ENCODE results near the gene ITPR2. TPM values are rescaled to one million over a fixed set of nuclear protein-coding genes. Genes with fewer than 3 reads are reported as not detected.

ITPR2 gene
- total RNA-seq, 2 experiments from 2014 or later, result 33.5 to 34.6 TPM

- POLR2A ChIA-PET, result interaction anchor here (0.6 kb wide), 1 partner anchor 586 kb away, joined by 3 read pairs; no protein-coding TSS in a partner anchor
- Mint-ChIP-seq H3K4me1 (ENCODE audit: low read depth) (peaks cover 45% of the 10 kb centered on the region), H3K4me3 (no peak overlapping the region), H3K27ac (no peak overlapping the region), H3K9me3 (ENCODE audit: insufficient read depth) (no peaks in the 10 kb centered on the region), H3K36me3 (ENCODE audit: low read depth) (peaks cover 18% of the 10 kb centered on the region), H3K27me3 (ENCODE audit: low read depth) (no peaks in the 10 kb centered on the region)
- CTCF ChIA-PET, result interaction anchor here (1.5 kb wide), 1 partner anchor 23 kb away, joined by 3 read pairs; no protein-coding TSS in a partner anchor
- DNase-seq (no peak), ATAC-seq (no peak)
These were observed 491.5 kb downstream of the ITPR2 start for GRCh38 chr12:26341491-26341890.

- CTCF ChIA-PET, result no interaction called here
- H3K36me3 Mint-ChIP-seq (ENCODE audit: low read depth), result peaks cover 18% of the 10 kb centered on the region
These were observed 492.3 kb downstream of the ITPR2 start for GRCh38 chr12:26340649-26341048.

GRCh38 chr12:26339976-26340375 is 493.0 kb downstream of the ITPR2 start:
- no peak overlapping the region for H3K4me3 Mint-ChIP-seq

More at GRCh38 chr12:26340649-26341048, 492.3 kb downstream of the ITPR2 start:
- ATAC-seq (peak; percentile 27), DNase-seq (no peak)
- H3K27ac Mint-ChIP-seq, result peak overlapping the region; percentile 37
- H3K4me3 Mint-ChIP-seq, result no peak overlapping the region
- no peaks in the 10 kb centered on the region for H3K27me3 Mint-ChIP-seq (ENCODE audit: low read depth)
- POLR2A ChIA-PET, result no interaction called here
- H3K9me3 Mint-ChIP-seq (ENCODE audit: insufficient read depth), result no peaks in the 10 kb centered on the region
- peaks cover 36% of the 10 kb centered on the region for H3K4me1 Mint-ChIP-seq (ENCODE audit: low read depth)

GRCh38 chr12:26338586-26339572 is 494.1 kb downstream of the ITPR2 start:
- H3K36me3 Mint-ChIP-seq (ENCODE audit: low read depth), result peaks cover 18% of the 10 kb centered on the region
- ChIA-PET CTCF (no interaction called here), POLR2A (no interaction called here)
- no peak overlapping the region for H3K4me3 Mint-ChIP-seq
- ATAC-seq, result no peak
- H3K27ac Mint-ChIP-seq, result no peak overlapping the region
- no peaks in the 10 kb centered on the region for H3K9me3 Mint-ChIP-seq (ENCODE audit: insufficient read depth)
- no peaks in the 10 kb centered on the region for H3K27me3 Mint-ChIP-seq (ENCODE audit: low read depth)
- peaks cover 25% of the 10 kb centered on the region for H3K4me1 Mint-ChIP-seq (ENCODE audit: low read depth)
- no peak for DNase-seq

More at GRCh38 chr12:26339976-26340375, 493.0 kb downstream of the ITPR2 start:
- no peaks in the 10 kb centered on the region for H3K9me3 Mint-ChIP-seq (ENCODE audit: insufficient read depth)
- H3K27me3 Mint-ChIP-seq (ENCODE audit: low read depth), result no peaks in the 10 kb centered on the region
- no peak overlapping the region for H3K27ac Mint-ChIP-seq
- CTCF ChIA-PET, result no interaction called here
- H3K36me3 Mint-ChIP-seq (ENCODE audit: low read depth), result peaks cover 20% of the 10 kb centered on the region
- peaks cover 30% of the 10 kb centered on the region for H3K4me1 Mint-ChIP-seq (ENCODE audit: low read depth)
- no peak for DNase-seq
- POLR2A ChIA-PET, result no interaction called here
- ATAC-seq, result no peak

- ATAC-seq, result no peak
- Mint-ChIP-seq H3K36me3 (ENCODE audit: low read depth) (peaks cover 16% of the 10 kb centered on the region), H3K4me1 (ENCODE audit: low read depth) (peaks cover 8% of the 10 kb centered on the region), H3K27me3 (ENCODE audit: low read depth) (no peaks in the 10 kb centered on the region), H3K27ac (no peak overlapping the region), H3K4me3 (no peak overlapping the region), H3K9me3 (ENCODE audit: insufficient read depth) (no peaks in the 10 kb centered on the region)
- CTCF ChIA-PET, result interaction anchor here (0.6 kb wide), 1 partner anchor 160 kb away, joined by 3 read pairs; no protein-coding TSS in a partner anchor
- POLR2A ChIA-PET, result no interaction called here
- no peak for DNase-seq
These were observed 497.3 kb downstream of the ITPR2 start for GRCh38 chr12:26335651-26336050.

- POLR2A ChIA-PET, result no interaction called here
- H3K4me3 Mint-ChIP-seq, result no peak overlapping the region
- H3K9me3 Mint-ChIP-seq (ENCODE audit: insufficient read depth), result no peaks in the 10 kb centered on the region
These were observed 498.3 kb downstream of the ITPR2 start for GRCh38 chr12:26334621-26335124.

GRCh38 chr12:26331960-26332359 is 501.0 kb downstream of the ITPR2 start:
- no peaks in the 10 kb centered on the region for H3K4me1 Mint-ChIP-seq (ENCODE audit: low read depth)
- DNase-seq (no peak), ATAC-seq (no peak)
- no peak overlapping the region for H3K27ac Mint-ChIP-seq
- H3K9me3 Mint-ChIP-seq (ENCODE audit: insufficient read depth), result no peaks in the 10 kb centered on the region
- H3K36me3 Mint-ChIP-seq (ENCODE audit: low read depth), result peaks cover 3% of the 10 kb centered on the region
- H3K4me3 Mint-ChIP-seq, result no peak overlapping the region
- CTCF ChIA-PET, result interaction anchor here (1.0 kb wide), 1 partner anchor 15 kb away, joined by 3 read pairs; no protein-coding TSS in a partner anchor
- peaks cover 16% of the 10 kb centered on the region for H3K27me3 Mint-ChIP-seq (ENCODE audit: low read depth)
- POLR2A ChIA-PET, result no interaction called here

More at GRCh38 chr12:26334621-26335124, 498.3 kb downstream of the ITPR2 start:
- DNase-seq (no peak), ATAC-seq (no peak)
- CTCF ChIA-PET, result no interaction called here
- no peaks in the 10 kb centered on the region for H3K27me3 Mint-ChIP-seq (ENCODE audit: low read depth)
- no peak overlapping the region for H3K27ac Mint-ChIP-seq
- peaks cover 10% of the 10 kb centered on the region for H3K36me3 Mint-ChIP-seq (ENCODE audit: low read depth)
- H3K4me1 Mint-ChIP-seq (ENCODE audit: low read depth), result no peaks in the 10 kb centered on the region

GRCh38 chr12:26331136-26331535 is 501.9 kb downstream of the ITPR2 start:
- Mint-ChIP-seq H3K4me3 (no peak overlapping the region), H3K27ac (no peak overlapping the region), H3K4me1 (ENCODE audit: low read depth) (no peaks in the 10 kb centered on the region), H3K36me3 (ENCODE audit: low read depth) (peaks cover 1% of the 10 kb centered on the region), H3K27me3 (ENCODE audit: low read depth) (peaks cover 16% of the 10 kb centered on the region), H3K9me3 (ENCODE audit: insufficient read depth) (no peaks in the 10 kb centered on the region)
- ATAC-seq (no peak), DNase-seq (no peak)
- POLR2A ChIA-PET, result no interaction called here
- CTCF ChIA-PET, result no interaction called here

- peaks cover 17% of the 10 kb centered on the region for H3K27me3 Mint-ChIP-seq (ENCODE audit: low read depth)
These were observed 504.9 kb downstream of the ITPR2 start for GRCh38 chr12:26327975-26328644.

GRCh38 chr12:26323673-26324072 is 509.3 kb downstream of the ITPR2 start:
- no peaks in the 10 kb centered on the region for H3K4me1 Mint-ChIP-seq (ENCODE audit: low read depth)
- no peak for DNase-seq
- H3K36me3 Mint-ChIP-seq (ENCODE audit: low read depth), result no peaks in the 10 kb centered on the region
- no peaks in the 10 kb centered on the region for H3K9me3 Mint-ChIP-seq (ENCODE audit: insufficient read depth)
- no peak overlapping the region for H3K27ac Mint-ChIP-seq
- POLR2A ChIA-PET, result no interaction called here
- CTCF ChIA-PET, result no interaction called here
- no peak overlapping the region for H3K4me3 Mint-ChIP-seq
- no peak for ATAC-seq
- peaks cover 14% of the 10 kb centered on the region for H3K27me3 Mint-ChIP-seq (ENCODE audit: low read depth)

More at GRCh38 chr12:26327975-26328644, 504.9 kb downstream of the ITPR2 start:
- ChIA-PET POLR2A (no interaction called here), CTCF (no interaction called here)
- Mint-ChIP-seq H3K4me1 (ENCODE audit: low read depth) (no peaks in the 10 kb centered on the region), H3K4me3 (no peak overlapping the region), H3K9me3 (ENCODE audit: insufficient read depth) (no peaks in the 10 kb centered on the region), H3K27ac (no peak overlapping the region), H3K36me3 (ENCODE audit: low read depth) (no peaks in the 10 kb centered on the region)
- ATAC-seq, result no peak
- DNase-seq, result no peak

GRCh38 chr12:26319511-26319910 is 513.5 kb downstream of the ITPR2 start:
- Mint-ChIP-seq H3K4me3 (no peak overlapping the region), H3K9me3 (ENCODE audit: insufficient read depth) (no peaks in the 10 kb centered on the region), H3K27me3 (ENCODE audit: low read depth) (peaks cover 7% of the 10 kb centered on the region), H3K27ac (no peak overlapping the region), H3K36me3 (ENCODE audit: low read depth) (no peaks in the 10 kb centered on the region), H3K4me1 (ENCODE audit: low read depth) (no peaks in the 10 kb centered on the region)
- CTCF ChIA-PET, result no interaction called here
- DNase-seq, result no peak
- no peak for ATAC-seq
- POLR2A ChIA-PET, result no interaction called here

GRCh38 chr12:26318661-26319068 is 514.3 kb downstream of the ITPR2 start:
- H3K9me3 Mint-ChIP-seq (ENCODE audit: insufficient read depth), result peaks cover under 1% of the 10 kb centered on the region
- ChIA-PET POLR2A (no interaction called here), CTCF (interaction anchor here (1.1 kb wide), 1 partner anchor 24 kb away, joined by 3 read pairs; no protein-coding TSS in a partner anchor)
- no peak overlapping the region for H3K4me3 Mint-ChIP-seq
- H3K27ac Mint-ChIP-seq, result no peak overlapping the region
- ATAC-seq, result no peak
- peaks cover 7% of the 10 kb centered on the region for H3K27me3 Mint-ChIP-seq (ENCODE audit: low read depth)
- no peaks in the 10 kb centered on the region for H3K4me1 Mint-ChIP-seq (ENCODE audit: low read depth)
- H3K36me3 Mint-ChIP-seq (ENCODE audit: low read depth), result no peaks in the 10 kb centered on the region
- no peak for DNase-seq
